DND-41 (cell line): ENCODE measurements around the gene SLC12A4.

Experiments
- ATAC-seq: fragments of 200-7000 bp; cut with Tn5 transposase; 3 replicates; pipeline ENCODE4 v1.9.1; 2021; ENCODE audit warnings: low read depth; ENCODE audit not compliant: insufficient read depth
- DNase-seq: peaks from one replicate; pipeline ENCODE4 v3.0.0-alpha.2; 2020
- H2AFZ ChIP-seq: 2 replicates; pipeline ENCODE4 v1.6.0; 2012; ENCODE audit warnings: low read depth, low read length
- H3K27ac ChIP-seq: 2 replicates; pipeline ENCODE4 v1.5.1; 2012; ENCODE audit warnings: low read length, inconsistent platforms
- H3K27me3 ChIP-seq: fragments of 200-600 bp; sonication (generic); 2 replicates; pipeline ENCODE4 v1.6.0; 2012; ENCODE audit warnings: low read length, mild to moderate bottlenecking, inconsistent platforms; ENCODE audit not compliant: insufficient read depth, poor library complexity
- H3K36me3 ChIP-seq: 2 replicates; pipeline ENCODE4 v1.5.1; 2012; ENCODE audit warnings: low read length, inconsistent platforms; ENCODE audit not compliant: insufficient read depth
- H3K4me1 ChIP-seq: 2 replicates; pipeline ENCODE4 v1.5.1; 2012; ENCODE audit warnings: mild to moderate bottlenecking, low read length; ENCODE audit not compliant: insufficient read depth
- H3K4me2 ChIP-seq: 2 replicates; pipeline ENCODE4 v1.6.0; 2012; ENCODE audit warnings: mild to moderate bottlenecking, moderate library complexity, low read length, inconsistent platforms; ENCODE audit not compliant: insufficient read depth
- H3K4me3 ChIP-seq, 2 experiments: fragments of 200-600 bp in 1 of 2; shearing (Covaris generic) in 1 of 2; 2 replicates each; pipeline ENCODE4 v1.5.1; 2012 to 2016; ENCODE audit warnings: inconsistent platforms in 2 of 2, low read length in 2 of 2, mild to moderate bottlenecking in 2 of 2, low read depth in 1 of 2, moderate library complexity in 1 of 2
- H3K79me2 ChIP-seq: 2 replicates; pipeline ENCODE4 v1.6.0; 2012; ENCODE audit warnings: low read length, inconsistent platforms; ENCODE audit not compliant: insufficient read depth
- H3K9ac ChIP-seq: 2 replicates; pipeline ENCODE4 v1.6.0; 2012; ENCODE audit warnings: low read depth, mild to moderate bottlenecking, inconsistent platforms, low read length, moderate library complexity
- H3K9me3 ChIP-seq: 2 replicates; pipeline ENCODE4 v1.5.1; 2012; ENCODE audit warnings: low read length, moderate library complexity, mild to moderate bottlenecking, inconsistent platforms; ENCODE audit not compliant: insufficient read depth, severe bottlenecking
- H4K20me1 ChIP-seq: 2 replicates; pipeline ENCODE4 v1.6.0; 2012; ENCODE audit warnings: low read length; ENCODE audit not compliant: insufficient read depth
- EZH2 ChIP-seq: IDR thresholded peaks from 3 replicates; pipeline ENCODE4 v1.6.1; 2012; ENCODE audit warnings: borderline replicate concordance, low read depth, mild to moderate bottlenecking, moderate library complexity, low read length, inconsistent platforms; ENCODE audit not compliant: severe bottlenecking
- TF ChIP-seq, protein P1 (sequence below): IDR thresholded peaks from 2 replicates; pipeline ENCODE4 v1.5.1; 2012; ENCODE audit warnings: borderline replicate concordance, low read length, moderate library complexity, mild to moderate bottlenecking; ENCODE audit not compliant: poor library complexity, severe bottlenecking; ENCODE audit errors: extremely low read depth

SLC12A4 gene

DNA sequence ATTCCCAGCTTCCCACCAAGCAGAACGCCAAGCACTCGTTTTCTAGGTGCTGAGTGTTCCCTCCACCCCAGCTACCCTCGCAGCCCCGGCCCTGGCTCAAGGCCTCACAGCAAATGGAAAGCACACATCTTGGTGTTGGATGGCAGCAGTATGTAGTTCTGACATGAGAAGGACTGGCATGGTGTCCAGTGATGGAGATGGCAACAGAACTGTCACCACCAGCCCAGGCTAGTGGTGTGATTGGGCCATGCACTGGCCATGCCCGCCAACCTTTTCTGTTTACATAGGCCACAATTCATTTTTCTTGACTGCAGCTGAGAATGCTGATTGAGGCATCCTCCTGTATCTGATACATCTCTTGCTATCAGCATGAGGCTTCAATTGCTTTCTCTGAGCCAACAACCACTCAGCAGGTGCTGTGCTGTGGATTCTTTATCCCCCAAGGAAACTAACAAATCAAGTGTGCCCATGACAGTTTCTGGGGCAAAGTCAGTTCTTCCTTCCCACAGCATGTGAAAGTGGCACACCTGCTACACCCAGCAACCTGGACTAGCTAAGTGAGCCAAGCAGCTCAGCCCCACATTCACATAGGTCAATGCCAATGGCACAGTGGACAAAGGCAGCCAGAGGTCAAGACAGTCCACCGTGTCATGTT lies 3.8 kb downstream of the SLC12A4 start:
- Histone ChIP-seq H4K20me1 (peaks cover 19% of the 10 kb centered on the region), H3K9ac (no peak overlapping the region)

DNA sequence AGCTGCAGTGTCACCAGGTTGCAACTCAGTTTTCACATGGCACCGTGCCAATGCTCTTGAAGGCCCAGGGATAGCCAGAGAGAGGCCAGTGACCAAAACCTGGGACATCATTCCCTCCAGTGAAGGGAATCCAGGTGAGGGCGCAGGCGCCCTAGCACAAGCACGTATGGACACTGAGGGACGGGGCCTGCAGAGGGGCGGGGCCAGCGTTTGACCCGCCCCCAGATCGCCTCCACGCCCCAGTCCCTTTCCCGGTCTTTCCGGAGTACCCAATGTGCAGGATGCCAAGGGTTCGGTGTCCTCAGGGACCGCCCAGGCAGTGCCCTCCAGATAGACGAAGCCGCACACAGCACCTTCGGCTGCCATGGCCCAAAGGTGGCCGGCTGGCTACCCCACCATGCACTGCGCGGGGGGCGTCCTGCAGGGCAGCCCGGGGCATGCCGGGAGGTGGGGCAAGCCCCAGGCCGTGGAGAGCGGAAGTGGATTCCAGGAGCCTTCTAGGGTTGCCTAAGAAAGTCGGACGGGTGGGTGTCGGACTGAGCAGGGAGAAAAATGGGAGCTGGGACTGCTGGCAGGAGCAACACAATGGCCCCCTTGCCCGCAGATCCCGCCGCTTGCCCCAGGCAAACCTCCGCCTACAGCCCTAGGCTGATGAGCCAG lies 4.6 kb downstream of the SLC12A4 start:
- TF ChIP-seq EZH2 = no peak
- TF ChIP-seq, protein P1, sequence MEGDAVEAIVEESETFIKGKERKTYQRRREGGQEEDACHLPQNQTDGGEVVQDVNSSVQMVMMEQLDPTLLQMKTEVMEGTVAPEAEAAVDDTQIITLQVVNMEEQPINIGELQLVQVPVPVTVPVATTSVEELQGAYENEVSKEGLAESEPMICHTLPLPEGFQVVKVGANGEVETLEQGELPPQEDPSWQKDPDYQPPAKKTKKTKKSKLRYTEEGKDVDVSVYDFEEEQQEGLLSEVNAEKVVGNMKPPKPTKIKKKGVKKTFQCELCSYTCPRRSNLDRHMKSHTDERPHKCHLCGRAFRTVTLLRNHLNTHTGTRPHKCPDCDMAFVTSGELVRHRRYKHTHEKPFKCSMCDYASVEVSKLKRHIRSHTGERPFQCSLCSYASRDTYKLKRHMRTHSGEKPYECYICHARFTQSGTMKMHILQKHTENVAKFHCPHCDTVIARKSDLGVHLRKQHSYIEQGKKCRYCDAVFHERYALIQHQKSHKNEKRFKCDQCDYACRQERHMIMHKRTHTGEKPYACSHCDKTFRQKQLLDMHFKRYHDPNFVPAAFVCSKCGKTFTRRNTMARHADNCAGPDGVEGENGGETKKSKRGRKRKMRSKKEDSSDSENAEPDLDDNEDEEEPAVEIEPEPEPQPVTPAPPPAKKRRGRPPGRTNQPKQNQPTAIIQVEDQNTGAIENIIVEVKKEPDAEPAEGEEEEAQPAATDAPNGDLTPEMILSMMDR = no peak
- H4K20me1 ChIP-seq = peaks cover 19% of the 10 kb centered on the region
- peaks cover 21% of the 10 kb centered on the region for H3K4me1 ChIP-seq
- no peak overlapping the region for H2AFZ ChIP-seq
- peaks cover 13% of the 10 kb centered on the region; the same call in 1 of the 2 replicates for H3K79me2 ChIP-seq
- ATAC-seq (no peak), DNase-seq (no peak)
- no peaks in the 10 kb centered on the region for H3K9me3 ChIP-seq
- no peak overlapping the region for H3K27ac ChIP-seq
- peaks cover 39% of the 10 kb centered on the region for H3K36me3 ChIP-seq
- no peaks in the 10 kb centered on the region for H3K27me3 ChIP-seq
- no peak overlapping the region for H3K4me3 ChIP-seq
- H3K9ac ChIP-seq = no peak overlapping the region
- no peak overlapping the region for H3K4me2 ChIP-seq

More for the DNA sequence above, 3.8 kb downstream of the SLC12A4 start:
- DNase-seq (no peak), ATAC-seq (no peak)
- peaks cover 13% of the 10 kb centered on the region; the same call in 1 of the 2 replicates for H3K79me2 ChIP-seq
- H3K4me1 ChIP-seq = peaks cover 26% of the 10 kb centered on the region
- H3K27ac ChIP-seq = no peak overlapping the region
- H3K9me3 ChIP-seq = no peaks in the 10 kb centered on the region
- peaks cover 37% of the 10 kb centered on the region for H3K36me3 ChIP-seq
- H3K4me2 ChIP-seq = no peak overlapping the region
- no peak overlapping the region for H2AFZ ChIP-seq
- H3K4me3 ChIP-seq = no peak overlapping the region
- TF ChIP-seq, protein P1 = no peak
- TF ChIP-seq EZH2 = no peak
- H3K27me3 ChIP-seq = no peaks in the 10 kb centered on the region

- no peak overlapping the region for H3K9ac ChIP-seq
- H2AFZ ChIP-seq = no peak overlapping the region
- H3K27ac ChIP-seq = no peak overlapping the region
- peaks cover 19% of the 10 kb centered on the region for H4K20me1 ChIP-seq
- H3K4me1 ChIP-seq = peaks cover 19% of the 10 kb centered on the region
- no peak for DNase-seq
- no peak overlapping the region for H3K4me2 ChIP-seq
- no peak for ATAC-seq
- no peak for TF ChIP-seq EZH2
- TF ChIP-seq, protein P1 = no peak
- peaks cover 44% of the 10 kb centered on the region for H3K36me3 ChIP-seq
- no peaks in the 10 kb centered on the region for H3K9me3 ChIP-seq
- no peak overlapping the region for H3K4me3 ChIP-seq
- no peaks in the 10 kb centered on the region for H3K27me3 ChIP-seq
- H3K79me2 ChIP-seq = peaks cover 13% of the 10 kb centered on the region; the same call in 1 of the 2 replicates
Measured at GRCh38 chr16:67963292-67963661, 5.2 kb downstream of the SLC12A4 start.
